ENCODE data around the gene ATRN.

- TF ChIP-seq CTCF (conservative IDR thresholded peaks at IDR 0.05 in 1 of 2, IDR thresholded peaks at IDR 0.05 in 1 of 2; ENCODE audit: extremely low read depth in 1 of 2, insufficient read depth in 1 of 2, low read depth in 1 of 2, low read length in 2 of 2) (no peak), EZH2 (IDR thresholded peaks at IDR 0.05; ENCODE audit: borderline replicate concordance, low read length) (no peak)
These were observed 21.9 kb downstream of the ATRN start for GRCh38 chr20:3492669-3493068.
